Measurements from ENCODE around the gene CALM1. TPM values are rescaled to one million over a fixed set of nuclear protein-coding genes. Genes with fewer than 3 reads are reported as not detected.

CALM1 gene
- 967 and 977 TPM in 2 replicates for total RNA-seq

DNA sequence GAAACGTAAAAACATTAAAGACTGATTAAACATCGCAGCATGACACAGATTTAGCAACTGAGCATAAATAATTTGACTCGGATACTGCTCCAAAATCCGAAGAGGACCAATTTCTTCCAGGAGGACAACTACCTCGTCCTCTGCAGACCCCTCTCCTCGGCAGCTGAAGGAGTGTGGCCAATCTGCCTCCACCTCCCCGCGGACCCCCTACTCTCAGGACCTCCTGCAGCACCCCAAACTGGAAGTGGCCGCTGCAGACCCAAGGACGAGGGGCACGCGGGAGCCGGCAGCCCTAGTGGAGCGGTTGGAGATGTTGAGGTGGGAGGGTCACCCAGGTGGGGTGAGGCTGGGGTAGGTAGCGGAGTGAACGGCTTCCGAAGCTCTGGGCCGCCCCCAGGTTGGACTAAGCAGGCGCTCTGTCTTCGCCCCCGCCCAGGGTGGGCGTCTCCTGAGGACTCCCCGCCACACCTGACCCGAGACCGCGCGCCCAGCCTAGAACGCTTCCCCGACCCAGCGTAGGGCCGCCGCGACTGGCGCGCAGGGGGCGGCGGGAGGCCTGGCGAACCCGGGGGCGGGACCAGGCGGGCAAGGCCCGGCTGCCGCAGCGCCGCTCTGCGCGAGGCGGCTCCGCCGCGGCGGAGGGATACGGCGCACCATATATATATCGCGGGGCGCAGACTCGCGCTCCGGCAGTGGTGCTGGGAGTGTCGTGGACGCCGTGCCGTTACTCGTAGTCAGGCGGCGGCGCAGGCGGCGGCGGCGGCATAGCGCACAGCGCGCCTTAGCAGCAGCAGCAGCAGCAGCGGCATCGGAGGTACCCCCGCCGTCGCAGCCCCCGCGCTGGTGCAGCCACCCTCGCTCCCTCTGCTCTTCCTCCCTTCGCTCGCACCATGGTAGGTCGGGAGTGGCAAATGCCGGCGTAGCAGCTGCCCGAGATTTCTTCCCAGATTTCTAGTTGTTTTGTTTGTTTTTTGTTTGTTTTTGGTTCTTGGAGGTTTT lies at the start of gene CALM1:
Gene CALM1, plus strand, starts transcription at position 689 of the 999 bp plus-strand sequence. Its CDS starts 202 bp downstream, at position 891.

Other genes with a start within 250 kb of the CALM1 start
- 200 and 263 TPM in 2 replicates for gene PSMC1, start 140.5 kb upstream of the CALM1 start, total RNA-seq
- gene NRDE2, start 65.1 kb upstream of the CALM1 start, total RNA-seq: 12.1 and 12.9 TPM in 2 replicates

All from thoracic aorta endothelial cell (primary cell).